UCSD-AML1 (cell line): ENCODE data around the gene RBM34.
"Not testable (repeated sequence)": the region's sequence is repeated elsewhere in the genome, so short reads cannot be mapped to it uniquely, and the experiment has no call there.

Source experiments
- DNase-seq: peaks from one replicate; lab custom pipeline; 2025; ENCODE audit not compliant: unreplicated experiment; lab: John Stamatoyannopoulos, UW

RBM34 gene

GRCh38 chr1:235093013-235093695, 67.9 kb downstream of the RBM34 start:
- no peak for DNase-seq

- not testable (repeated sequence) for DNase-seq
Observed at GRCh38 chr1:235092415-235092814, 68.6 kb downstream of the RBM34 start.

- not testable (repeated sequence) for DNase-seq
Observed at GRCh38 chr1:235092045-235092406, 69.0 kb downstream of the RBM34 start.

- not testable (repeated sequence) for DNase-seq
Observed at GRCh38 chr1:235091319-235092044, 69.6 kb downstream of the RBM34 start.

GRCh38 chr1:235090406-235091069, 70.5 kb downstream of the RBM34 start:
- DNase-seq: no peak

- no peak for DNase-seq
Observed at GRCh38 chr1:235088907-235089306, 72.1 kb downstream of the RBM34 start.

GRCh38 chr1:235088430-235088829, 72.6 kb downstream of the RBM34 start:
- no peak for DNase-seq

GRCh38 chr1:235087906-235088305, 73.1 kb downstream of the RBM34 start:
- DNase-seq: no peak

GRCh38 chr1:235085411-235086117, 75.5 kb downstream of the RBM34 start:
- DNase-seq: not testable (repeated sequence)
